ENCODE data around the gene DLX3.

DLX3 gene

GRCh38 chr17:49956780-49957179 is 38.2 kb downstream of the DLX3 start:
- no peak overlapping the region for H2AFZ ChIP-seq (ENCODE audit: low read depth, low read length)
- H3K36me3 ChIP-seq (ENCODE audit: insufficient read depth, low read length) = no peaks in the 10 kb centered on the region
- H3K27ac ChIP-seq (ENCODE audit: low read length) = no peak overlapping the region
- H3K79me2 ChIP-seq (ENCODE audit: insufficient read depth, low read length) = no peaks in the 10 kb centered on the region
- no peaks in the 10 kb centered on the region for H3K9me3 ChIP-seq (ENCODE audit: insufficient read depth, low read length, severe bottlenecking)
- H3K27me3 ChIP-seq (ENCODE audit: insufficient read depth, low read length, poor library complexity) = peaks cover 32% of the 10 kb centered on the region
- H3K4me2 ChIP-seq (ENCODE audit: insufficient read depth, low read length) = no peak overlapping the region
- no peak overlapping the region for H3K4me3 ChIP-seq (ENCODE audit: low read depth in 1 of 2, low read length in 2 of 2)
- H4K20me1 ChIP-seq (ENCODE audit: insufficient read depth, low read length) = peaks cover 11% of the 10 kb centered on the region
- ATAC-seq (ENCODE audit: insufficient read depth, low read depth) (no peak), DNase-seq (no peak)
- TF ChIP-seq EZH2 (IDR thresholded peaks at IDR 0.05; ENCODE audit: borderline replicate concordance, low read depth, low read length, severe bottlenecking) = no peak
- TF ChIP-seq, protein P1, sequence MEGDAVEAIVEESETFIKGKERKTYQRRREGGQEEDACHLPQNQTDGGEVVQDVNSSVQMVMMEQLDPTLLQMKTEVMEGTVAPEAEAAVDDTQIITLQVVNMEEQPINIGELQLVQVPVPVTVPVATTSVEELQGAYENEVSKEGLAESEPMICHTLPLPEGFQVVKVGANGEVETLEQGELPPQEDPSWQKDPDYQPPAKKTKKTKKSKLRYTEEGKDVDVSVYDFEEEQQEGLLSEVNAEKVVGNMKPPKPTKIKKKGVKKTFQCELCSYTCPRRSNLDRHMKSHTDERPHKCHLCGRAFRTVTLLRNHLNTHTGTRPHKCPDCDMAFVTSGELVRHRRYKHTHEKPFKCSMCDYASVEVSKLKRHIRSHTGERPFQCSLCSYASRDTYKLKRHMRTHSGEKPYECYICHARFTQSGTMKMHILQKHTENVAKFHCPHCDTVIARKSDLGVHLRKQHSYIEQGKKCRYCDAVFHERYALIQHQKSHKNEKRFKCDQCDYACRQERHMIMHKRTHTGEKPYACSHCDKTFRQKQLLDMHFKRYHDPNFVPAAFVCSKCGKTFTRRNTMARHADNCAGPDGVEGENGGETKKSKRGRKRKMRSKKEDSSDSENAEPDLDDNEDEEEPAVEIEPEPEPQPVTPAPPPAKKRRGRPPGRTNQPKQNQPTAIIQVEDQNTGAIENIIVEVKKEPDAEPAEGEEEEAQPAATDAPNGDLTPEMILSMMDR (IDR thresholded peaks at IDR 0.05; ENCODE audit: borderline replicate concordance, extremely low read depth, low read length, poor library complexity, severe bottlenecking) = no peak
- no peak overlapping the region for H3K9ac ChIP-seq (ENCODE audit: low read depth, low read length)
- H3K4me1 ChIP-seq (ENCODE audit: insufficient read depth, low read length) = no peaks in the 10 kb centered on the region

- H2AFZ ChIP-seq (ENCODE audit: low read depth, low read length) = no peak overlapping the region
- TF ChIP-seq, protein P1 (IDR thresholded peaks at IDR 0.05; ENCODE audit: borderline replicate concordance, extremely low read depth, low read length, poor library complexity, severe bottlenecking) = no peak
- no peak for TF ChIP-seq EZH2 (IDR thresholded peaks at IDR 0.05; ENCODE audit: borderline replicate concordance, low read depth, low read length, severe bottlenecking)
- H3K9me3 ChIP-seq (ENCODE audit: insufficient read depth, low read length, severe bottlenecking) = no peaks in the 10 kb centered on the region
- no peak overlapping the region for H3K4me2 ChIP-seq (ENCODE audit: insufficient read depth, low read length)
- peaks cover 13% of the 10 kb centered on the region for H4K20me1 ChIP-seq (ENCODE audit: insufficient read depth, low read length)
- no peak overlapping the region for H3K4me3 ChIP-seq (ENCODE audit: low read depth in 1 of 2, low read length in 2 of 2)
- no peaks in the 10 kb centered on the region for H3K79me2 ChIP-seq (ENCODE audit: insufficient read depth, low read length)
- peaks cover 39% of the 10 kb centered on the region for H3K27me3 ChIP-seq (ENCODE audit: insufficient read depth, low read length, poor library complexity)
- no peak for DNase-seq
- H3K9ac ChIP-seq (ENCODE audit: low read depth, low read length) = no peak overlapping the region
- H3K27ac ChIP-seq (ENCODE audit: low read length) = no peak overlapping the region
- no peak for ATAC-seq (ENCODE audit: insufficient read depth, low read depth)
- H3K36me3 ChIP-seq (ENCODE audit: insufficient read depth, low read length) = no peaks in the 10 kb centered on the region
- no peaks in the 10 kb centered on the region for H3K4me1 ChIP-seq (ENCODE audit: insufficient read depth, low read length)
Measured at GRCh38 chr17:49955157-49955556, 39.9 kb downstream of the DLX3 start.

DNA sequence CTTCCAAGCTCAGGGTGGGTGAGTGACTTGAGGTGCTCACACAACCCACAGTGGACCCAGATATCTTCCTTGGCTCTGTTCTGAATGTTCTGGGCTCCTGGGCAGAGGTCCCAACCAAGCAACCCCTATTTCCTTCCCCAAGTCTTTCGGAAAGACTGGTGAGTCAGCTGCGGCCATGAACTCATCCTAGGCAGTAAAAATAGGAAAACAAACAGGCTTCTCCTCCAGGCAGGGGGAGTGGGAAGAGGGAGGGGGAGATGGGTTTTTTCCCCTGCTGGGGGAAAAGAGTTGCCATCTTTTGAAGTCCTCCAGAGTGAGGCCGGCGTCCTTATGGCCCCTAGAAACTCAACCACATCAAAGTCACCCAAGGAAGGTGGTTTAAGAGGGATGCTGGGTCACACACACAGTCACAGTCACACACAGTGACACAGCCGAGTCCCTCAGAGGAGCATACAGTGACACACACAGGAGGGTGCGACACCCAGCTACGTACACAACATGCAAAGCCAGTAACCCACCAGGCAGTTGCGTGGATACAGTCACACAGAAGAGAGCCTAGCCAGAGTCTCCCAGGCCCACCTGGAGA is 42.0 kb downstream of the DLX3 start:
- ATAC-seq (ENCODE audit: insufficient read depth, low read depth) = peak; percentile 61; the same call in 2 of the 3 replicates
- Histone ChIP-seq H3K27me3 (ENCODE audit: insufficient read depth, low read length, poor library complexity) (peaks cover 53% of the 10 kb centered on the region), H3K36me3 (ENCODE audit: insufficient read depth, low read length) (no peaks in the 10 kb centered on the region), H4K20me1 (ENCODE audit: insufficient read depth, low read length) (peaks cover 13% of the 10 kb centered on the region), H3K4me1 (ENCODE audit: insufficient read depth, low read length) (no peaks in the 10 kb centered on the region), H2AFZ (ENCODE audit: low read depth, low read length) (no peak overlapping the region), H3K9ac (ENCODE audit: low read depth, low read length) (no peak overlapping the region), H3K79me2 (ENCODE audit: insufficient read depth, low read length) (no peaks in the 10 kb centered on the region), H3K4me3 (ENCODE audit: low read depth in 1 of 2, low read length in 2 of 2) (no peak overlapping the region), H3K4me2 (ENCODE audit: insufficient read depth, low read length) (no peak overlapping the region), H3K27ac (ENCODE audit: low read length) (no peak overlapping the region), H3K9me3 (ENCODE audit: insufficient read depth, low read length, severe bottlenecking) (no peaks in the 10 kb centered on the region)
- TF ChIP-seq, protein P1 (IDR thresholded peaks at IDR 0.05; ENCODE audit: borderline replicate concordance, extremely low read depth, low read length, poor library complexity, severe bottlenecking) = no peak
- TF ChIP-seq EZH2 (IDR thresholded peaks at IDR 0.05; ENCODE audit: borderline replicate concordance, low read depth, low read length, severe bottlenecking) = no peak
- peak; percentile 23 for DNase-seq

Data from DND-41 (cell line).